ENCODE data around the gene AGAP5. TPM values are rescaled to one million over a fixed set of nuclear protein-coding genes. Genes with fewer than 3 reads are reported as not detected.

AGAP5 gene
- total and polyA plus RNA-seq, 2 of the 4 experiments (the other 2 are of a cell fraction), result 1.8 to 4.1 TPM

DNA sequence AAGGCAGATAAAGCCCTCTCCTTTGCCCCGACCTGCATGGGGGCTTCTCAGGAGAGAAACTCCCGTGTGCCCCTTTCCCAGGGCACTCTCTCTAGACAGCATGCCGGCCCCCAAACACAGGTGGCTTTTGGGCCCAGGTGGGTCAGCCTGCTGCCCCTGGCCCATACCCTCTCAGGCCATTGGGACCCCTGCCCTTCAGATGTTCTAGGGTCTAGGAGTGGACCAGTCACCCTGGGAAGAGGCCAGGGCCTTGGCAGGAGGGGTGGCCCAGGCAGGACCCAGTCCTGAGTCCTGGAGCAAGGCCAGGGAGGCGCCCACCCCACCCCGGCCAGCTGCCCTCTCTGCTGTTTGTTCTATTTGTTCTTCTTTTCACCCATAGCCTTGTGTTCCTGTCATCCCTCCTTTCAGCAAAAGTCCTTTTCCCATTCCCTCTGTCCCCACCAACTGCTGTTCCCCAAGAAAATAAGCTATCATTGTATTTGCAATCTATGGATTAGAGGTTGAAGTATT, 36.9 kb upstream of the AGAP5 start:
- no TSS peak for BruUV-seq (replicated peaks)
- no peak overlapping the region for H2BK20ac ChIP-seq (ENCODE audit: low read depth, low read length)
- no peak overlapping the region for H3K9ac ChIP-seq (ENCODE audit: low read depth, low read length)
- no peak overlapping the region for H3K27ac ChIP-seq (ENCODE audit: insufficient read depth, low read length)
- in situ Hi-C loops (cut with MboI; ENCODE audit: low sequenced_read_pairs) (no loop called here), dilution Hi-C loops (cut with HindIII; ENCODE audit: low sequenced_read_pairs, unreplicated experiment) (no loop called here), intact Hi-C loops (cut with micrococcal nuclease) (no loop called here)
- H3K79me1 ChIP-seq (ENCODE audit: low read depth in 1 of 2, low read length in 2 of 2), result peaks cover 3 to 27% of the 10 kb centered on the region in 2 experiments
- no peak overlapping the region for H2BK5ac ChIP-seq (ENCODE audit: low read depth, low read length, poor library complexity, severe bottlenecking)
- DNase-seq, result no peak
- no peak overlapping the region for H4K8ac ChIP-seq (ENCODE audit: low read depth in 2 of 2, low read length in 2 of 2)
- TF ChIP-seq MXI1 (IDR thresholded peaks at IDR 0.05; ENCODE audit: borderline replicate concordance, low read depth, low read length), result no peak
- TF ChIP-seq, protein P1, sequence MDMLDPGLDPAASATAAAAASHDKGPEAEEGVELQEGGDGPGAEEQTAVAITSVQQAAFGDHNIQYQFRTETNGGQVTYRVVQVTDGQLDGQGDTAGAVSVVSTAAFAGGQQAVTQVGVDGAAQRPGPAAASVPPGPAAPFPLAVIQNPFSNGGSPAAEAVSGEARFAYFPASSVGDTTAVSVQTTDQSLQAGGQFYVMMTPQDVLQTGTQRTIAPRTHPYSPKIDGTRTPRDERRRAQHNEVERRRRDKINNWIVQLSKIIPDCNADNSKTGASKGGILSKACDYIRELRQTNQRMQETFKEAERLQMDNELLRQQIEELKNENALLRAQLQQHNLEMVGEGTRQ (IDR thresholded peaks at IDR 0.05; ENCODE audit: low read depth, low read length), result no peak
- TF ChIP-seq POLR2A (IDR thresholded peaks at IDR 0.05; ENCODE audit: low read depth, low read length), result no peak
- TF ChIP-seq, protein P2, sequence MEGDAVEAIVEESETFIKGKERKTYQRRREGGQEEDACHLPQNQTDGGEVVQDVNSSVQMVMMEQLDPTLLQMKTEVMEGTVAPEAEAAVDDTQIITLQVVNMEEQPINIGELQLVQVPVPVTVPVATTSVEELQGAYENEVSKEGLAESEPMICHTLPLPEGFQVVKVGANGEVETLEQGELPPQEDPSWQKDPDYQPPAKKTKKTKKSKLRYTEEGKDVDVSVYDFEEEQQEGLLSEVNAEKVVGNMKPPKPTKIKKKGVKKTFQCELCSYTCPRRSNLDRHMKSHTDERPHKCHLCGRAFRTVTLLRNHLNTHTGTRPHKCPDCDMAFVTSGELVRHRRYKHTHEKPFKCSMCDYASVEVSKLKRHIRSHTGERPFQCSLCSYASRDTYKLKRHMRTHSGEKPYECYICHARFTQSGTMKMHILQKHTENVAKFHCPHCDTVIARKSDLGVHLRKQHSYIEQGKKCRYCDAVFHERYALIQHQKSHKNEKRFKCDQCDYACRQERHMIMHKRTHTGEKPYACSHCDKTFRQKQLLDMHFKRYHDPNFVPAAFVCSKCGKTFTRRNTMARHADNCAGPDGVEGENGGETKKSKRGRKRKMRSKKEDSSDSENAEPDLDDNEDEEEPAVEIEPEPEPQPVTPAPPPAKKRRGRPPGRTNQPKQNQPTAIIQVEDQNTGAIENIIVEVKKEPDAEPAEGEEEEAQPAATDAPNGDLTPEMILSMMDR (conservative IDR thresholded peaks at IDR 0.05; ENCODE audit: low read depth, low read length), result no peak
- TF ChIP-seq FOS (IDR thresholded peaks at IDR 0.05; ENCODE audit: low read depth, low read length), result no peak
- TF ChIP-seq, protein P3, sequence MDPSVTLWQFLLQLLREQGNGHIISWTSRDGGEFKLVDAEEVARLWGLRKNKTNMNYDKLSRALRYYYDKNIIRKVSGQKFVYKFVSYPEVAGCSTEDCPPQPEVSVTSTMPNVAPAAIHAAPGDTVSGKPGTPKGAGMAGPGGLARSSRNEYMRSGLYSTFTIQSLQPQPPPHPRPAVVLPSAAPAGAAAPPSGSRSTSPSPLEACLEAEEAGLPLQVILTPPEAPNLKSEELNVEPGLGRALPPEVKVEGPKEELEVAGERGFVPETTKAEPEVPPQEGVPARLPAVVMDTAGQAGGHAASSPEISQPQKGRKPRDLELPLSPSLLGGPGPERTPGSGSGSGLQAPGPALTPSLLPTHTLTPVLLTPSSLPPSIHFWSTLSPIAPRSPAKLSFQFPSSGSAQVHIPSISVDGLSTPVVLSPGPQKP (IDR thresholded peaks at IDR 0.05; ENCODE audit: borderline replicate concordance, low read depth, low read length), result no peak
- TF ChIP-seq CEBPB (IDR thresholded peaks at IDR 0.05; ENCODE audit: low read depth, low read length), result no peak
- TF ChIP-seq RFX5 (IDR thresholded peaks at IDR 0.05; ENCODE audit: low read depth, low read length), result no peak
- TF ChIP-seq RCOR1 (IDR thresholded peaks at IDR 0.05; ENCODE audit: insufficient replicate concordance, low read length), result no peak
- TF ChIP-seq NFE2L2 (IDR thresholded peaks at IDR 0.05; ENCODE audit: low read depth, low read length), result no peak
- no peak for TF ChIP-seq MAFK (IDR thresholded peaks at IDR 0.05; ENCODE audit: low read depth, low read length)
- no peak overlapping the region for H4K5ac ChIP-seq (ENCODE audit: low read depth, low read length)
- H3K27me3 ChIP-seq (ENCODE audit: control insufficient read depth, insufficient read depth, low read length), result no peaks in the 10 kb centered on the region
- no peak overlapping the region for H3K18ac ChIP-seq (ENCODE audit: low read depth, low read length)
- H3K4ac ChIP-seq (ENCODE audit: low read depth, low read length), result no peak overlapping the region
- H2AFZ ChIP-seq (replicated peaks; ENCODE audit: low read length, poor library complexity), result no peak overlapping the region
- H3K4me1 ChIP-seq (ENCODE audit: control insufficient read depth, insufficient read depth, low read length), result peaks cover 3% of the 10 kb centered on the region; the same call in 1 of the 2 replicates
- WGBS, 2 experiments (ENCODE audit: extremely low coverage in 2 of 2, insufficient read length in 1 of 2), result no CpG with 5 or more reads among the region's 5 CpGs
- peaks cover 26% of the 10 kb centered on the region for H3K36me3 ChIP-seq (ENCODE audit: control insufficient read depth, insufficient read depth, low read length)
- no peaks in the 10 kb centered on the region for H4K20me1 ChIP-seq (ENCODE audit: insufficient read depth, low read length)
- H4K91ac ChIP-seq (ENCODE audit: insufficient read depth, low read depth, low read length), result no peak overlapping the region
- no peak overlapping the region for H2AK9ac ChIP-seq (replicated peaks; ENCODE audit: low read depth, low read length, poor library complexity)
- no peaks in the 10 kb centered on the region for H3K9me3 ChIP-seq (ENCODE audit: control insufficient read depth, insufficient read depth, low read length)
- H3K56ac ChIP-seq (ENCODE audit: extremely low read depth, insufficient read depth, low read length), result no peak overlapping the region
- no peak for ATAC-seq (ENCODE audit: low read depth)
- no peak overlapping the region for H3K23ac ChIP-seq (ENCODE audit: low read depth, low read length)
- no peak overlapping the region for H3K4me2 ChIP-seq (ENCODE audit: low read depth, low read length)
- CTCF ChIA-PET, result no interaction called here
- no peak overlapping the region for H3K4me3 ChIP-seq (ENCODE audit: insufficient read depth, low read depth, low read length)
- no peak overlapping the region for H2AK5ac ChIP-seq (ENCODE audit: low read depth, low read length)
- no peak overlapping the region for H2BK15ac ChIP-seq (ENCODE audit: low read depth, low read length)
- H3K14ac ChIP-seq (replicated peaks; ENCODE audit: low read depth, low read length), result no peak overlapping the region
- POLR2A ChIA-PET (ENCODE audit: unreplicated experiment), result no interaction called here
- no peak overlapping the region for H2BK120ac ChIP-seq (ENCODE audit: low read depth, low read length)
- 0 out of 2 replicates have a peak, but pooled peaks cover 8% of the 10 kb centered on the region for H3K9me1 ChIP-seq (ENCODE audit: insufficient read depth, low read length)
